ENCODE results near the gene REXO4. TPM values are rescaled to one million over a fixed set of nuclear protein-coding genes. Genes with fewer than 3 reads are reported as not detected.

The REXO4 gene
- total and polyA plus RNA-seq, 2 of the 13 experiments (the other 11 are each of a cell fraction or from before 2014, with no cell fraction given) = 18.5 to 30.4 TPM

GRCh38 chr9:133457233-133457632 is 39.4 kb upstream of the REXO4 start (continued):
- TF ChIP-seq MNT (IDR thresholded peaks at IDR 0.05) (no peak), ZNF296 (CRISPR knock-in tag; conservative IDR thresholded peaks at IDR 0.05) (no peak), CEBPB (IDR thresholded peaks at IDR 0.05; ENCODE audit: borderline replicate concordance, low read depth, low read length) (no peak), MZF1 (CRISPR knock-in tag; IDR thresholded peaks at IDR 0.05; ENCODE audit: borderline replicate concordance) (no peak), KDM3A (CRISPR knock-in tag; IDR thresholded peaks at IDR 0.05; ENCODE audit: low read depth) (no peak), ZNF350 (CRISPR knock-in tag; IDR thresholded peaks at IDR 0.05; ENCODE audit: borderline replicate concordance, low read depth) (no peak), PHF5A (CRISPR knock-in tag; IDR thresholded peaks at IDR 0.05; ENCODE audit: low read depth, unreplicated experiment) (no peak)

- no peak overlapping the region for H3K9ac ChIP-seq (ENCODE audit: insufficient read depth, low read depth, low read length)
- BruUV-seq (replicated peaks) = no TSS peak
- H3K4me3 ChIP-seq (replicated peaks in 1 of 3; ENCODE audit: insufficient read depth in 1 of 3, low read depth in 2 of 3, low read length in 3 of 3) = no peak overlapping the region
- H3K9me3 ChIP-seq (ENCODE audit: low read length) = no peaks in the 10 kb centered on the region
- no peak overlapping the region for H3K4me2 ChIP-seq (ENCODE audit: low read depth, low read length)
- no peaks in the 10 kb centered on the region; a peak in 1 of 5 replicates for H3K27me3 ChIP-seq (ENCODE audit: control insufficient read depth in 1 of 2, insufficient read depth in 2 of 2, low read length in 2 of 2)
- H3K4me1 ChIP-seq (ENCODE audit: insufficient read depth, low read length) = peaks cover 36% of the 10 kb centered on the region
- no peak for DNase-seq (ENCODE audit: low spot score)
- H3K36me3 ChIP-seq (replicated peaks in 1 of 2; ENCODE audit: control insufficient read depth in 1 of 2, insufficient read depth in 2 of 2, low read length in 2 of 2) = no peaks in the 10 kb centered on the region
- TF ChIP-seq ZNF513 (CRISPR knock-in tag; conservative IDR thresholded peaks at IDR 0.05) (no peak), RAD21 (CRISPR knock-in tag; IDR thresholded peaks at IDR 0.05) (0 out of 2 replicates have a peak, but pooled peaks have one; percentile 26), STAG1 (CRISPR knock-in tag; IDR thresholded peaks at IDR 0.05) (peak; percentile 26; the same call in 1 of the 2 replicates), CTCF (CRISPR knock-in tag; IDR thresholded peaks at IDR 0.05) (peak; percentile 52), XRCC5 (optimal IDR thresholded peaks at IDR 0.05; ENCODE audit: low read length) (peak; percentile 43)
- no CpG with 5 or more reads among the region's 9 CpGs for WGBS (ENCODE audit: low lambda C conversion rate)
- H4K20me1 ChIP-seq (ENCODE audit: insufficient read depth, low read length) = no peaks in the 10 kb centered on the region
- no peak overlapping the region for H2AFZ ChIP-seq (ENCODE audit: low read length)
- ChIA-PET POLR2A (no interaction called here), CTCF (ENCODE audit: low intra/inter-chr PET ratio, low total read pairs) (no interaction called here)
- FAIRE-seq = no peak
- peaks cover 8% of the 10 kb centered on the region for H3K79me2 ChIP-seq (ENCODE audit: insufficient read depth, low read length)
- ATAC-seq = no peak
- H3K27ac ChIP-seq (ENCODE audit: extremely low read length, insufficient read depth, low read length) = no peak overlapping the region
- in situ Hi-C loops (cut with HindIII; ENCODE audit: extremely low pct_ligation_motif_present, low pct_unique_long_range_greater_than_20kb) (no loop called here), intact Hi-C loops (cut with micrococcal nuclease; ENCODE audit: unreplicated experiment) (loop anchor here (1.0 kb wide), 1 partner anchor 30 kb away; no protein-coding TSS in a partner anchor)
Observed at GRCh38 chr9:133456409-133456808, 38.6 kb upstream of the REXO4 start.
